Breast epithelium (tissue), 3 donors: ENCODE data around the gene PLAC1.

ENCODE experiments used
- POLR2A ChIP-seq: fragments of 450-650 bp; IDR thresholded peaks from one replicate; pipeline ENCODE4 v1.6.1; 2016; ENCODE audit warnings: antibody characterized with exemption, mild to moderate bottlenecking, moderate library complexity
- POLR2AphosphoS5 ChIP-seq, 3 donors: sonication (generic); formaldehyde crosslinking; IDR thresholded peaks; one replicate each; pipeline ENCODE4 v1.6.1; 2017; ENCODE audit warnings: antibody characterized with exemption in 3 of 3
- TF ChIP-seq, protein P1 (sequence below), 3 donors: fragments of 450-650 bp; IDR thresholded peaks; one replicate each; pipeline ENCODE4 v1.5.1; 2016 to 2017; ENCODE audit warnings: antibody characterized with exemption in 3 of 3, mild to moderate bottlenecking in 3 of 3, moderate library complexity in 3 of 3

DNA sequence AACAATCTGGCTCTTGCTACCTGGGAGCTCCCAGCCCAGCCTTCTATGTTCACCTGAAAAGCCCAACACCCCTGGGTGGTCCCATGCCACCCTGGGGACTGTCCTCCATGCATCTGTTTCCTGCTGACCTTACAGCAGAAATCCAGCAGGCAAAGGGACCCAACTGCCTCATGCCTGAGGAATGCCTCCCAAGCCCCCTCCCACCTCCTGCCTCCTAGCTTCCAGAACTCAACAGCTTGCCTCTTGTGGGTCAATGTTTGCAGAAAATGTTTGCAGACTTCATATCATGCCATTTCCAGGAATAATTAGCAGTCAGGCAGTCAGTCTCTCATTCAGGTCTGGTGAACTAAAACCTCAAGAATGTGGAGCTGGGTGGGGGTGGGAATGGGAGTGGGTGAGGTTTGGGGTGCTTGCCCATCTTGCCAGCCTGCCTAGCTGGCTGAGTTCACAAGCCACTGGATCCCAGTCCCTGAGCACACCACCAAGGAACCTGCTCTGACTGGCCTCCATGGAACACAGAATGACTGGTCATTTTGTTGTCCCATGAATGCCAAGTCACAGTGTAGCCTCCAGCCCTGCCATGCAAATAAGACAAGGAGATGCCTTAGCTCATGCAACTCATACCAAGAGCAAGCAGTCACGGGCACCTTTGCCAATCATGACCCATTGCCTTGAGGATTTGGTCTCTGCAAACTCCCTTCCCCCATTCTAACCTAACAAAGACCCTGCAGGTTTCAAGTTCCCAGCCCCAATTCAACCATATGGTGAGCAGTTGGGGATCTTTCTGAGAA, 12.1 kb upstream of the PLAC1 start:
- no peak for TF ChIP-seq POLR2A
- TF ChIP-seq, protein P1, sequence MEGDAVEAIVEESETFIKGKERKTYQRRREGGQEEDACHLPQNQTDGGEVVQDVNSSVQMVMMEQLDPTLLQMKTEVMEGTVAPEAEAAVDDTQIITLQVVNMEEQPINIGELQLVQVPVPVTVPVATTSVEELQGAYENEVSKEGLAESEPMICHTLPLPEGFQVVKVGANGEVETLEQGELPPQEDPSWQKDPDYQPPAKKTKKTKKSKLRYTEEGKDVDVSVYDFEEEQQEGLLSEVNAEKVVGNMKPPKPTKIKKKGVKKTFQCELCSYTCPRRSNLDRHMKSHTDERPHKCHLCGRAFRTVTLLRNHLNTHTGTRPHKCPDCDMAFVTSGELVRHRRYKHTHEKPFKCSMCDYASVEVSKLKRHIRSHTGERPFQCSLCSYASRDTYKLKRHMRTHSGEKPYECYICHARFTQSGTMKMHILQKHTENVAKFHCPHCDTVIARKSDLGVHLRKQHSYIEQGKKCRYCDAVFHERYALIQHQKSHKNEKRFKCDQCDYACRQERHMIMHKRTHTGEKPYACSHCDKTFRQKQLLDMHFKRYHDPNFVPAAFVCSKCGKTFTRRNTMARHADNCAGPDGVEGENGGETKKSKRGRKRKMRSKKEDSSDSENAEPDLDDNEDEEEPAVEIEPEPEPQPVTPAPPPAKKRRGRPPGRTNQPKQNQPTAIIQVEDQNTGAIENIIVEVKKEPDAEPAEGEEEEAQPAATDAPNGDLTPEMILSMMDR (IDR thresholded peaks at IDR 0.05): no peak
- TF ChIP-seq POLR2AphosphoS5 (IDR thresholded peaks at IDR 0.05): no peak
